ENCODE results near the gene ERC1.

ERC1 gene

DNA sequence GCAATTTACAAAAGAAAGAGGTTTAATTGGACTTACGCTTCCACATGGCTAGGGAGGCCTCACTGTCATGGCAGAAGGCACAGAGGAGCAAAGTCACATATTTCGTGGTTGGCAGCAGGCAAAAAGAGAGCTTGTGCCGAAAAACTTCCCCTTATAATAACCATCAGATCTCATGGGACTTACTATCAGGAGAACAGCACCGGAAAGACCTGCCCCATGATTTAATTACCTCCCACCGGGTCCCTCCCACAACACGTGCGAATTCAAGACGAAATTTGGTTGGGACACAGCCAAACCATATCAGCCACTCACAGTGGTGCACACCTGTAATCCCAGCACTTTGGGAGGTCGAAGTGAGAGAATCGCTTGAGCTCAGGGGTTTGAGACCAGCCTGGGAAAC lies 534.8 kb downstream of the ERC1 start:
- no peak for DNase-seq

DNA sequence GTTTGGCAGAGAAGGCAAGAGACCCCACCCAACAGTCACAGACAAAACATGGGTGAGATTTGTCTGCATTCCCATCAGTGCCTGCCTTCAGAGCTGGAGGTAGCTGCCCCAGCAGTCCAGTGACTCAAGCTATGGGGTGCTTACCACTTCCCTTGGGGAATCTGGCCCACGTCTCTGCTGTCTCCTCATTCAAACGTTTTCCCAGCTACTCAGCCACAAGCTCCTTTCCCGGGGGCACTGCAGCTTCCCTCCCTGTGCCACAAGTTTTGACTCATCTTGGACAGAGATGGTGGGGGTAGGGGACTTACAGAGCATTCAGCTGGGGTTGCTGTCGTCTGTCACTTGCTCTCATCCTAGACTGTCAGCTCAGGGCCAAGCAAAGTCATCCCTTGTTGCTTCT lies 536.8 kb downstream of the ERC1 start:
- peak; percentile 72 for DNase-seq

DNA sequence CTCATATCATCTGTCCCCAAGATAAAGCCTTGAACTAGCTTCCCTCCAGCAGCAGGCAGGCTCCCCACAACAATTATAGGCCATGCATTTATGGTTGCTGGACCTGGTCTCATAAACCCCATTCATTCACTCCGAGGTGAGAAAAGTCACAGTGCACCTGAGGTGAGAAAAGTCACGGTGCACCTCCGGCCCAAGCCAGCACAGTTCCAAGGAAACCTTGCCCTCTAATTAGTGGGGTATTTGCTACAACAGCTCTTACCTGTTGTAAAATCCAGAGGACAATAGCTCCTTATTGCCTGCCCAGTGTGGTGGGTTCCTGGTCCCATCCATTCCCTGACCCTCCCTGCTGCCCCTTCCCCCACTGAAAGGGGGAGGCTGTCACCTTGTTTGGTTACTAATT lies 537.8 kb downstream of the ERC1 start:
- no peak for DNase-seq

DNA sequence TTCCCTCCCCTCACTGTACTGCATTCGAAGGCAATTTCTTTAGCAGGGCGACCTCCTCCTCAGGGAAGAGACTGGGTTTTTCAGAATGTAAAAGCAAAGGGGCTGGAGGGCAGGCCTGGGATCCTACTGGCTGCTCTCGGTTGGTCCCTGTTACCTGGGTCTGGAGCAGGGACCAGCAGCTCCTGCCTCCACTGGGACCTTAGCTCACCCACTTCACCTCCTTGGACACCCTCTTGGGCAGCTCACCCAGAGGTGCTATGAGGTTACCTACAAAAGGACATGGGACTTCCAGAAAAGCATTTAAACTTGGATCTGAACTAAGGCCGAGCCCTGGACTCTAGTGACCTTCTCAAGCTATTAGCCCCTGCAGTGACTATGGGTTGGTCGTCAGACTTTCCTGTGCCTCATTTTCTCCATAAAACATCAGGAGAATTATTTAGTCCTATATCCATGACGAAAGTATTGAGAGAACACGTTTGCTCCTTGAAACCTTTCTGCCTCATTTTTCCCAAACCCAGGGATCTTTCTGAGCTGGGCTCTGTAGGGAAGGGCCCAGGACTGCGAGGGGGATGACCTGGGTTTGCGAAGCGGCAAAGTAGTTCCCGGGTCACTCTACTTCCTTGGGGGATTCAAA lies 538.3 kb downstream of the ERC1 start:
- no peak for DNase-seq

DNA sequence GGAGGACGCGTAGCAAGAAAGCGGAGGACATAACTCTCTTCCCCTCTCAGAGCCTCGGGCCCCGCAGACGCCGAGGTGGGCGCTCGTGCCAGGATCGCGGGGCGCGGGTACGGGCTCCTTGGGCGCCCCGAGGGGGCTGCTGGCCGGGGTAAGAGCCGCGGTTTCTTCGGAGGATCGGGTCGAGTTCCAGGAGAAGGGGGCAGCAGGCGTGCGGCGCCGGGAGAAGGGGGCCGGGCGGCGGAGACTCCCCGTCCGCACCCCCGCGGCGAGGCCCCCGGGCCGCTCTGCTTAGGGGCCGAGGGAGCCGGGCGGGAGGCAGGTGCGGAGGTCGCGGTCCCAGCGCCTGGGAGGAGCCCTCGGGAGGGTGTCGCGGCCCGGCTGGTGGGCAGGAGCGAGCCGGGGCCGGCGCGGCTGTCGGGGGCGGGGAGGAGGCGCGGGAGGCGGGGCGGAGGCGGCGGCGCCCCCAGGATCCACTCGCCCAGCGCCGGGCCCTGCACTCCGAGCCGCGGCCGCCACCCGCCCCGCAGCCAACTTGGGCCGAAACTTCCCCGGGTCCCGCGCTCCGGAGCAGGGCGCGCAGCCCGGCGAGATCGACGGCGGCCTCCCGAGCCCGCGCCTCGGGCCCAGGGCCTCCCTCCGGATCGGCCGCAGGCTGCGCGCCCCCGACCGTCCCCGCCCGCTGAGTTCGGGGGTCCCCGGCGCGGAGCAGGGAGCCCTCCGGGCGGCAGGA lies 539.0 kb downstream of the ERC1 start:
- no peak for DNase-seq

DNA sequence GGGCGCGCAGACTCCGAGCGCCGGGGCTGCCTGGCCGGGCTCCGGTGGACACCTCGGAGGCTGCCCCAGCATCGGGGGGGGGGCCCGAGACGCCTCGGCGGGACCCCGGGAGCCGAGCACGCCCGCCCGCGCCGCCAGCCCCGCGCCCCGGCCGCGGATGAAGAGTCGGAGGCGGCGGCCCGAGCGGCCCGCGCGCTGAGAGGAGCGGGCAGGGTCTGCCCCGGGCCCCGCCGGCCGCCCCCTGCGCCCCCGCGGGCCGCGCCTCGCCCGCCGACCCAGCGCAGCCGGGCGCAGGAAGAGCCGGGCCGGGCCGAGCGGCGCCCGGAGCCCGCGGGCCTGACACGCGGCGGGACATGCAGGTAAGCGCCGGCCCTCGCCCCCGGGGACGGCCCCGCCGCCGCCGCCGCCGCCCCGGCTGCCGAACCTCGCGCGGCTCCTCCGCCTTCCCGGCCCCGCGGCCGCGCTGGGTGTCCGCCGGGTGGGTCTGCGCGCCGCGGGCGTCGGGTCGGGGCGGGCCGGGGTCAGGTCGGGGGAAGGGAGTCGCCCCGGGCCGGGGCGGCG lies 539.6 kb downstream of the ERC1 start:
- no peak for DNase-seq

DNA sequence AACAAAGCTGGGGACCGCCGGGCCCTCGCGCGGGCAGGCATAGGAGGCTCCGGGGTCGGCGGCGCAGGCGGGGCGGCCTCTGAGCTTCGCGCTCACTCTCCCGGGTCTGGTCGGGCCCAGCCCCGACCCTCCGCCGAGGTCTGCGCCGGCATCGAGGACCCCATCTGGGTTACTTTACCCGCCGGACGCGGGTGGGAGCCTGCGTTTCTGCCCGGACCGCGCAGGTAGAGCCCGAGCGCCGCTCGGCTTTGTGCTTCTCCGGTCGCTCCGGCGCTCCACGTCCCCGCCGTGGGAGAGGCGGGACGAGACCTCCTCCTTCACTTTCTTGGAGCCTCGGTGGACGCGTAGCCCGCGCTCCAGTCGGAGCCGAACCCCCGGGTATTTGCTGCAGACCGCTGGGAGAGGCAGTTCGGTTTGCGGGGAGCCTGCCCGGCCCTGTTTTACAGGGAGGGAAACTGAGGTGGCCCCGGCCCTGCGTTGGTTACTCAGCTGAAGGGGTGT lies 540.2 kb downstream of the ERC1 start:
- DNase-seq, result no peak

DNA sequence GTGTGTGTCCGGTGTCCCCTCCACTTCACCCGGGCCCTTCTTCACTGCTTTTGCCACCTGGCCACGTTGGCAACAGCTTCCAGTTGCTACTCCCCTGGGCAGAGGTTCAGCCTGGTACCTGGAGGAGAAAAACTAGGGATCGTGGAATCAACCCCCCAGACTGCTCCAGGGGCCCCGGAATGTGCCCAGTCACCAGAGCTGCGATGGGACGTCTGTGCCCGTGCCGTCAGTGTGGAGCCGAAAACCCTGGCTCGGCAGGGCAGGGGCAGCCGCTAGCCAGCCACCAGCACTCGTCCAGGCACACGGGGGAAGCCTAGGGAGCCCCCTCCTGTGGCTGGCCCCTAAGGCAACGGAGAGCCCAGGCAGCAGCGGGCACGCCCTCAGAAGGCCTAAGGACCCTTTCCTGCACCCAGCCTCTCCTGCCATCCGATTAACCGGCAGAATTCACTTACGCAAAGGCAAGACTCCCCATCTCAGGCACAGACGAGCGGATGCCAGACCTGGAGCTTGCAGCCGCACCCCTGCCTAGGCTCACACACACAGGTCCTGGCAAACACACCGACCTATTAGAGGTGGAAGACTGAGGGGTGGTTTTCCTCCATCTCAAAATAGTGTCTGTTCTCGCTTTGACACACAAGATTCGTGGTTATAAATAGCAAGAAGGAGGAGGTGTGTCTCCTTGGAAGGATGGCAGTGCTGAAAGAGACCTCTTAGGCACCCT lies 540.8 kb downstream of the ERC1 start:
- DNase-seq, result no peak

DNA sequence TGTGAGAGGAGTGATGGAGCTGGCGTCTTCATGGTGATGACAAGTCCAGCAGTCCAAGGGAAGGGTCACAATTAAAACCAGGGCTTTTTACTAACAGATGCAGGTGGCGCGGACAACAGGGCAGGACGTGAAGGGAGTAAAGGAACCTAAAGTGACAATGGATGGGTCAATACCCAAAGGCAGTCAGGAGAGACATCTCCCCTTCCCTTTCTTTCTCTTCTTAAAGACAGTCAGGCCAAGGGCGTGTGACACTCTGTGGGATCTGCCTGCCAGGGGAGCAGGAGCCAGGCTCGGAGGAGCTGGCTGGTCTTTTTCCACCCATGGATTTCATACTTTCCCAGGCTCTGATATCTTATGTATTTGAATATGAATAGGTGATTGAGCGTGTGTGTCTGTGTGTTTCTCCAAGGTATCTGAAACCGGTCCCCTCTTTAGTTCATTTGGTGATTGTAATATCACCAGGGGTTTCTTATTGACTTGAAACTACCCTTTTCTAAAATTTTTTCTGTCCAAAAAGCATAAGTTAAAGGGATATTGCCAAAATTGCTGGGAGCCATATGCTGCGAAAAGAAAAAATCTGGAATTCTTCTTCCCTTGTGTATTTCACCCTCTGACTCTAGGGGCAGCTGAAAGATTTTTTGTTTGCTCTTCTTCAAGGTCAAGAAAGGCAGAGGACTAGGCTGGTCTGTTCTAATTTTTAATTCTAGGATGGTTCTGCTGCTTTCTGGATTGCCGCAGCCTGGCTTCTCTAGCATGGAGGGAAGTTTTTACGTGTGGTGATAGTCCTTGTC lies 541.5 kb downstream of the ERC1 start:
- no peak for DNase-seq

DNA sequence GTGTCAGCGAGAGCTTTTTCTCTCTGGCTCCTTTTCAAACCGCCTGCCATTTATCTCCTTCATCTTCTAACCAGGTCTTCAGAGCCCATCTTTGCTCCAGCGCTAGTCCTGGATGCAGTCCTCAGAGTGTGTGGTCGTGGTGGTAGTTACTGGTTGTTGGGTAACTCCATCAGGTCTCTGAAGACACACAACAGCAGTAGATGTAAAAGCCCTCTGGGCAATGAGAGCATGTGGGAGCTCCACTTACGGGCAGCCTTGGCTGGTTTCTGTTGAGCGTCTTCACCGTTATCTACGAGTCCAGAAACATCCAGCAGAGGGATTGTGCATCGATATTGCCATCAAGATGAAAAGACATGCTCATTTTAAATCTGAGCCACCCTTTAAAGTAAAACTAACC lies 542.2 kb downstream of the ERC1 start:
- DNase-seq, result no peak

DNA sequence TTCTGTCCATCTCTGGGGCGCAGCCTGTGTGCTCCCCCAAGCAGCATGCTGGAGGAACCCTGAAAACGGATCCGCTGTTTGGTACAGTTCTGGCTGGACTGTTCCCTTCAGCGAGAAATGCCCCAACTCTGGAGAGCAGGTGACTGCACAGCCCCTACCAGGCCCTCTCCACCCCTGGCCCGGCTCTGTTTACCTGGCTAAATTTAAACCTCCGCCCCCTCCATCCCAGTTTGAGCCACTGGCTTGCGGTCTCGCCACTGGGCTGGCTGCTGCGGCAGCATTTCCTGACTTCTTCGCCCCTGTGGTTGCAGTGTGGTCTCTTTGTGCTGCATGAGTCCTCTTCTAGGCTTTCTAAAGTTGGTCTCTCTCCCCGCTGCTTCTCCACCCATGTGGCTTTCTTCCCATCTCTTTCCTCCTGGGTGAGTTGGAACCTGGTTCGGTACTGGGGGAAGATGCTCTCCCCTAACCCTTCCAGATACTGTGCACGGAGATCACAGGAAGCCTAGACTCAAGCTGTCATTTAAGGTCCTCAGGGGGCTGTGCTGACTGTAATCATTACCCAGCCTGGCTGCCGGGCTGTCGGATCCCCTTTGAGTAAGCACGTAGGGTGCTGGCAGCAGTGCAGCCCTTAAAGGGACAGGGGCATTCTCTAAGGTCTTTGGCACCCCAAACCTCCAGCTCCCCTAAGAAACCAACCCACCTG lies 542.7 kb downstream of the ERC1 start:
- DNase-seq, result no peak

DNA sequence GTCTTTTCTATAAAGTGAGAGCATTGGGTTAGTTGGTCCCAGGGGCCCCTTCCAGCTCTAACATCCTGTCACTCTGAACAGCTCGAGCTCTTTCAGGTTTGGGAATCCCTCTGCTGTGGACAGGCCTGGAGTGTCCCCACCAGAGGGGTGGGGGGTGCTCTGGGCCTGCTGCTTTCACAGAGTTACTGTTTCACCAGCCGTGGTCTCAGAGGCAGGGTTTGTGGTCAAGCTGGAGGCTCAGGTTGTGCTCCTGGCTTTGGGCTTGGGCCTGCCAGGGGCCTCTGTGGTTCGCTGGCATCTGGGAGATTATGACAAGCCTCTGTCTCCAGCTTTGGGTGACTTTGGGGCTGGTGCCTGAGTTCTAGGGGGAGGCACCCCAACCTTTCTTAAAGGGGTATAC lies 543.7 kb downstream of the ERC1 start:
- no peak for DNase-seq

DNA sequence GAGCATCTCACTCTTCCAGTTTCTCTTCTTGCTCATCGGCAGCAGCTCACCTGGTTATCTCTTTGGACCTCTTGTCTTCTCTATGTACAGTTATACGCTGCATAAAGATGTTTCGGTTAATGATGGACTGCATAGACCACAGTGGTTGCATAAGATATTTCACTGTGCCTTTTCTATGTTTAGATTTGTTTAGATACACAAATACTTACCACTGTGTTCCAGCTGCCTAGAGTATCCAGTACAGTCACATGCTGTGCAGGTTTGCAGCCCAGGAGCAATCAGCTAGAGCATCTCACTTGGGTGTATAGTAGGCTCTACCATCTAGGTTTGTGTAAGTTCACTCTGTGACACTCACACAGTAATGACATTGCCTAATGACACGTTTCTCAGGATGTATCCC lies 545.8 kb downstream of the ERC1 start:
- DNase-seq, result no peak

DNA sequence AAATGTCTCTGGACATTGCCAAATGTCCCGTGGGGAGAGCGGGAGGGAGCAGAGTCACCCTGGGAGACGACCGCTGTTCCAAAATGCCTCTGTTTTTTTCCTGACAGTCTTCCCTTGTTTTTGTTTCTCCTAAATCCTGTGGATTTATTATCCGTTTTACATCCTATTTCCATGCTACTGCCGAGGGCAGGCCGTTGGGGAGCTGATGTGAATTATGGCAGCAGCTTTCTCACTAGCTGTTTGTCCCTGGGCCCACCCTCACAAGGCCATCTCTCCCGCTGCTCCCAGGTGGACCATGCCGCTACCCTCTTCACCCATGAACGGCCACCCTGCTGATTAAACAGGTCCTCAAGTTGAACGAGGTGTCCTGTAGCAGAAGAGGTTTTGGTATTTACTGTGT lies 548.1 kb downstream of the ERC1 start:
- DNase-seq, result no peak

DNA sequence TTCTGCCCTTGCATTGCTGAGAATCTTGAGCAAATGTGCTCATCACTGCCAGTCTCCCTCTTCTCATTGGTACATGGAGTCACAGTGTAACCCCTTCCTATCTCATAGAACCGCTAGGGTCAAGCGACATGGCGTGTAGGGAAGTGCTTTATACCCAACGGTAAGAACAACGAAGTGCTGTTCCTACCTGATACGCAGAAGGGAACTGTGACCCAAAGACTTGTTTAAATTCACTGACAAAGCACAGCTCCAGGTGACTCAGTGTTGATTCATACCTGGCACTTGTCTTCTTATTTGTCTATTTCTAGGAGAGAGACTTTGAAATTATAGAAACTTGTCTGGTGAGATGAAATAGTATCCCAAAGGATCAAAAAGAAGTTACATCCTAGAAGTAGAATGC lies 549.7 kb downstream of the ERC1 start:
- no peak for DNase-seq

DNA sequence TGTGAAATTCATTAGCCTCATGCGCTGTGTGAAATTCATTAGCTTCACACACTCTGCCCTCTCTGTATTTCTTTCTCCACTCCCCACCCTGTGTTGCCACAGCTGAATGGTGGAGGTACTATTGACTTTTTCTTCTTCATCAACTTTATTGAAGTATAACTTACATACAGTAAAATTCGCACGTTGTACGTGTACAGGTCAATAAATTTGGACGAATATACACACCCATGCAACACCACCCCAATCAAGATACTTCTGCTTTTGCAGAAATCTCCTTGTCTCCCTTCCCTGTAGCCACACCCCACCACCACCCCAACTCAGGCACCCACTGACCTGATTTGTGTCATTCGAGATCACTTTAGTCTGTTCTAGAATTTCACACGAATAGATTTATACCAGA lies 551.6 kb downstream of the ERC1 start:
- no peak for DNase-seq

DNA sequence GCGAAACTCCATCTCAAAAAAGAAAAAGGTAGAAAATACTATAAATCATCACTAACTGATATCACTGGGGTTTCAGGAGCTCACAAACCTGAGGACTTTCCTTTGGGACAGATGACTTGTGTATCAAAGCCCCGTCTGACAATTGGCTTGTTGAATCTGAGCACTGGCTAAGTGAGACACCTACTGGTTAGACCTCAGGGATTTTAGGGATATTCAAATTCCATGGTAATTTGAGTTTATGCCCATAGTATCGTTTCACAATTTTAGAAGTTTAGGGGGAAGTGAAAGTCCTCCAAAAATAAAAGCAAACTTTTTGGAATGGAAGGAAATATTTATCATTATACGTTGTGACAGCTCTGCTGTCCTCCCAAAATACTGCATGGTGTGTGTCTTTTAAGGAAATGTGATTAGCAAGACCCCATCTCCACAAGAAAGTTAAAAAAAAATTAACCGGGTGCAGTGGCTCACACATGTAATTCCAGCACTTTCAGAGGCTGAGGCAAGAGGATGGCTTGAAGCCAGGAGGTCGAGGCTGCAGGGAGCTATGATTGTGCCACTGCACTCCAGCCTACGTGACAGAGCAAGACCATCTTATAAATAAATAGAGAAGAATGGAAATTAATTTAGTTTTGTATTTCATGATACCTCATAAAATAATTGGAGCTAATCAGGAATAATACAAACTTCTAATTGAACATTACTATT lies 554.1 kb downstream of the ERC1 start:
- no peak for DNase-seq

Data from T1000 (cell line).